Caco-2 (cell line): Measurements from ENCODE around the gene PMEPA1. TPM values are rescaled to one million over a fixed set of nuclear protein-coding genes. Genes with fewer than 3 reads are reported as not detected.

Experiments
- BruUV-seq: library from RNA; stranded (reverse); fragments of 400-500 nt; replicated peaks from 2 replicates; lab custom pipeline; 2021; lab: Mats Ljungman, UMichigan
- CTCF ChIA-PET: fragments of 300-600 bp; sonication (Branson Sonifier 250); formaldehyde crosslinking; loops from one replicate; lab custom pipeline; 2022; ENCODE audit warnings: antibody characterized with exemption; lab: Charles Lee
- POLR2A ChIA-PET: fragments of 300-600 bp; sonication (Branson Sonifier 250); formaldehyde crosslinking; loops from one replicate; lab custom pipeline; 2022; ENCODE audit warnings: antibody characterized with exemption; lab: Charles Lee
- DNase-seq, 2 experiments: peaks; one replicate each; pipeline versions ENCODE4 v3.0.0 to v3.0.0-alpha.2; 2020 to 2022
- H3K27me3 ChIP-seq: replicated peaks from 2 replicates; pipeline ENCODE4 v1.6.0; 2011; ENCODE audit warnings: low read length; ENCODE audit not compliant: control insufficient read depth, insufficient read depth
- H3K36me3 ChIP-seq: 2 replicates; pipeline ENCODE4 v1.5.1; 2011; ENCODE audit warnings: low read length; ENCODE audit not compliant: control insufficient read depth, insufficient read depth
- H3K4me1 ChIP-seq: fragments of 250-450 bp; sonication (Bioruptor Pico); 2 replicates; pipeline ENCODE4 v1.5.1; 2020; ENCODE audit warnings: mild to moderate bottlenecking
- H3K4me3 ChIP-seq: 2 replicates; pipeline ENCODE4 v1.5.1; 2011; ENCODE audit warnings: low read depth, mild to moderate bottlenecking, control low read depth, low read length
- H3K9me3 ChIP-seq: fragments of 250-450 bp; sonication (Bioruptor Pico); 2 replicates; pipeline ENCODE4 v1.5.1; 2020; ENCODE audit warnings: mild to moderate bottlenecking, moderate library complexity
- H3K27ac Mint-ChIP-seq: one replicate; pipeline ENCODE4 v1.8.0; 2022; ENCODE audit warnings: mixed read lengths; ENCODE audit not compliant: unreplicated experiment
- H3K27me3 Mint-ChIP-seq: one replicate; pipeline ENCODE4 v1.8.0; 2022; ENCODE audit warnings: mixed read lengths; ENCODE audit not compliant: insufficient read depth, unreplicated experiment
- H3K36me3 Mint-ChIP-seq: one replicate; pipeline ENCODE4 v1.8.0; 2022; ENCODE audit warnings: mild to moderate bottlenecking, mixed read lengths; ENCODE audit not compliant: insufficient read depth, unreplicated experiment
- H3K4me1 Mint-ChIP-seq: one replicate; pipeline ENCODE4 v1.8.0; 2022; ENCODE audit warnings: low read depth, mixed read lengths; ENCODE audit not compliant: unreplicated experiment
- H3K4me3 Mint-ChIP-seq: one replicate; pipeline ENCODE4 v1.8.0; 2022; ENCODE audit warnings: mild to moderate bottlenecking, moderate library complexity, mixed read lengths; ENCODE audit not compliant: unreplicated experiment
- H3K9me3 Mint-ChIP-seq: one replicate; pipeline ENCODE4 v1.8.0; 2022; ENCODE audit warnings: mixed read lengths; ENCODE audit not compliant: unreplicated experiment
- intact Hi-C: fragments of 100-400 bp; cut with micrococcal nuclease; formaldehyde crosslinking; loops from one replicate; pipeline ENCODE4 v1.10.0; 2022; ENCODE audit not compliant: unreplicated experiment
- total RNA-seq: library from RNA; stranded (reverse); gene quantifications from 2 replicates; pipeline ENCODE4 v1.2.3, GENCODE V29; 2022
- TF ChIP-seq, protein P1 (sequence below), 2 experiments: fragments of 200-600 bp in 1 of 2; IDR thresholded peaks; 1 replicate in 1 of 2; 2 replicates in 1 of 2; pipeline versions ENCODE4 v1.5.1 to v1.8.0; 2011 to 2022; ENCODE audit warnings: antibody characterized with exemption in 1 of 2, control low read depth in 1 of 2, inconsistent platforms in 1 of 2, low read depth in 1 of 2, low read length in 1 of 2, mild to moderate bottlenecking in 1 of 2, moderate library complexity in 1 of 2; ENCODE audit not compliant: insufficient read depth in 1 of 2, severe bottlenecking in 1 of 2, unreplicated experiment in 1 of 2

Gene PMEPA1
- total RNA-seq, 1 experiment from 2014 or later = 3.3 TPM

DNA sequence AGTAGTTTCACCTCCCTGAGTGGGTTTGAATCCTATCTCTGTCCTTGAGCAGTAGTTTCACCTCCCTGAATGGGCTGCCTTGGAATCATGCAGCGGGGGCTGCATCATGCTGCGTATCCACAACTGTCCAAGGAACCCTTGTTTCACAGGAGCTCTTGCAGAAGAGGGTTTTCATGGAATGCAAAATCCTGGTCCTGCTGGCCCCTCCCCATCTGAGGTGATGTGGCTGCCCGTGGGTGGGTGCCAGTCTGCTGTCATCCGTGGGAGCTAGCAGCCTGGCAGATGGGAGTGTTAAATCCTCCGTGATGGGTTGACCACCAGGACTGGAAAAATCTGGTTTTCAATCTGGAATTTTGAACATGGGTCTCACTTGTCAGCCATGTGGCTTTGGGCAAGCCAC lies 111.3 kb downstream of the PMEPA1 start:
- H3K4me3 Mint-ChIP-seq = no peak overlapping the region
- intact Hi-C loops = loop anchor here (10.0 kb wide), 1 partner anchor 214 kb away; no protein-coding TSS in a partner anchor
- Histone ChIP-seq H3K4me1 (peaks cover 7% of the 10 kb centered on the region; the same call in 1 of the 2 replicates), H3K4me3 (no peak overlapping the region), H3K36me3 (no peaks in the 10 kb centered on the region), H3K9me3 (no peaks in the 10 kb centered on the region; the same call in 1 of the 2 replicates), H3K27me3 (no peaks in the 10 kb centered on the region)
- no peak overlapping the region for H3K27ac Mint-ChIP-seq
- TF ChIP-seq, protein P1, sequence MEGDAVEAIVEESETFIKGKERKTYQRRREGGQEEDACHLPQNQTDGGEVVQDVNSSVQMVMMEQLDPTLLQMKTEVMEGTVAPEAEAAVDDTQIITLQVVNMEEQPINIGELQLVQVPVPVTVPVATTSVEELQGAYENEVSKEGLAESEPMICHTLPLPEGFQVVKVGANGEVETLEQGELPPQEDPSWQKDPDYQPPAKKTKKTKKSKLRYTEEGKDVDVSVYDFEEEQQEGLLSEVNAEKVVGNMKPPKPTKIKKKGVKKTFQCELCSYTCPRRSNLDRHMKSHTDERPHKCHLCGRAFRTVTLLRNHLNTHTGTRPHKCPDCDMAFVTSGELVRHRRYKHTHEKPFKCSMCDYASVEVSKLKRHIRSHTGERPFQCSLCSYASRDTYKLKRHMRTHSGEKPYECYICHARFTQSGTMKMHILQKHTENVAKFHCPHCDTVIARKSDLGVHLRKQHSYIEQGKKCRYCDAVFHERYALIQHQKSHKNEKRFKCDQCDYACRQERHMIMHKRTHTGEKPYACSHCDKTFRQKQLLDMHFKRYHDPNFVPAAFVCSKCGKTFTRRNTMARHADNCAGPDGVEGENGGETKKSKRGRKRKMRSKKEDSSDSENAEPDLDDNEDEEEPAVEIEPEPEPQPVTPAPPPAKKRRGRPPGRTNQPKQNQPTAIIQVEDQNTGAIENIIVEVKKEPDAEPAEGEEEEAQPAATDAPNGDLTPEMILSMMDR (IDR thresholded peaks at IDR 0.05; ENCODE audit: insufficient read depth in 1 of 2, low read depth in 1 of 2, low read length in 1 of 2, severe bottlenecking in 1 of 2, unreplicated experiment in 1 of 2) = no peak
- no TSS peak for BruUV-seq
- peaks cover 12% of the 10 kb centered on the region for H3K27me3 Mint-ChIP-seq
- DNase-seq = no peak
- H3K4me1 Mint-ChIP-seq = no peaks in the 10 kb centered on the region
- POLR2A ChIA-PET = no interaction called here
- no peaks in the 10 kb centered on the region for H3K9me3 Mint-ChIP-seq
- CTCF ChIA-PET = interaction anchor here (0.6 to 1.9 kb wide), 2 partner anchors 611 to 846 kb away, joined by 5 to 10 read pairs; no protein-coding TSS in a partner anchor
- H3K36me3 Mint-ChIP-seq = no peaks in the 10 kb centered on the region

Other genes with a start within 250 kb of the PMEPA1 start
- not detected in 2 replicates for gene CTCFL, start 184.9 kb downstream of the PMEPA1 start, total RNA-seq
- 0.42 TPM in 1 of 2 replicates, not detected in the other for gene PCK1, start 148.9 kb downstream of the PMEPA1 start, total RNA-seq
- gene ZBP1, start 89.6 kb downstream of the PMEPA1 start, total RNA-seq = not detected in 2 replicates